HepG2 (cell line): ENCODE data around the gene TESK1. TPM values are rescaled to one million over a fixed set of nuclear protein-coding genes. Genes with fewer than 3 reads are reported as not detected.

Experiments used
- DPF2 ChIP-seq: sonication (generic); formaldehyde crosslinking; IDR thresholded peaks from 2 replicates; pipeline ENCODE4 v1.4.0; 2020; ENCODE audit warnings: mild to moderate bottlenecking, low read depth, missing genetic modification reagents, borderline replicate concordance
- FOSL1 ChIP-seq: sonication (generic); formaldehyde crosslinking; IDR thresholded peaks from 2 replicates; pipeline ENCODE4 v1.9.0; 2021; ENCODE audit warnings: missing genetic modification reagents, borderline replicate concordance
- HDAC2 ChIP-seq: sonication (generic); formaldehyde crosslinking; IDR thresholded peaks from 2 replicates; pipeline ENCODE4 v1.4.0; 2020; ENCODE audit warnings: missing genetic modification reagents
- MEF2D ChIP-seq: sonication (generic); formaldehyde crosslinking; IDR thresholded peaks from 2 replicates; pipeline ENCODE4 v1.5.1; 2020; ENCODE audit warnings: mild to moderate bottlenecking, missing genetic modification reagents
- MYNN ChIP-seq: sonication (generic); formaldehyde crosslinking; IDR thresholded peaks from 2 replicates; pipeline ENCODE4 v1.4.0; 2020; ENCODE audit warnings: mild to moderate bottlenecking, low read depth, missing genetic modification reagents
- NFKBIZ ChIP-seq: IDR thresholded peaks from 2 replicates; pipeline ENCODE4 v1.6.1; 2018; ENCODE audit warnings: missing genetic modification reagents, missing compliant biosample characterization
- PAX8 ChIP-seq: sonication (generic); formaldehyde crosslinking; IDR thresholded peaks from 2 replicates; pipeline ENCODE4 v1.8.0; 2022; ENCODE audit warnings: mild to moderate bottlenecking, missing genetic modification reagents, borderline replicate concordance
- POLR2G ChIP-seq: fragments of 200-400 bp; formaldehyde crosslinking; IDR thresholded peaks from 2 replicates; pipeline ENCODE4 v1.6.1; 2018; ENCODE audit warnings: mild to moderate bottlenecking, low read depth, low read length, moderate library complexity
- SOX5 ChIP-seq: IDR thresholded peaks from 2 replicates; pipeline ENCODE4 v1.6.1; 2016; ENCODE audit warnings: borderline replicate concordance
- SRSF4 ChIP-seq: fragments of 200-400 bp; formaldehyde crosslinking; IDR thresholded peaks from one replicate; pipeline ENCODE4 v1.6.1; 2018; ENCODE audit warnings: mild to moderate bottlenecking, low read depth, low read length, moderate library complexity; ENCODE audit not compliant: poor library complexity, severe bottlenecking
- TEAD3 ChIP-seq: optimal IDR thresholded peaks from 2 replicates; pipeline ENCODE3; 2016; ENCODE audit warnings: borderline replicate concordance
- ZNF180 ChIP-seq: sonication (generic); formaldehyde crosslinking; IDR thresholded peaks from 2 replicates; pipeline ENCODE4 v1.4.0; 2020; ENCODE audit warnings: low read depth, missing genetic modification reagents, borderline replicate concordance
- ZNF232 ChIP-seq: sonication (generic); formaldehyde crosslinking; IDR thresholded peaks from 2 replicates; pipeline ENCODE4 v1.4.0; 2020; ENCODE audit warnings: missing genetic modification reagents, borderline replicate concordance
- ZNF367 ChIP-seq: sonication (generic); formaldehyde crosslinking; IDR thresholded peaks from 2 replicates; pipeline ENCODE4 v1.4.0; 2020; ENCODE audit warnings: missing genetic modification reagents, borderline replicate concordance
- ZNF530 ChIP-seq: sonication (generic); formaldehyde crosslinking; IDR thresholded peaks from 2 replicates; pipeline ENCODE4 v1.5.0; 2020; ENCODE audit warnings: low read depth, mild to moderate bottlenecking, missing genetic modification reagents
- ZNF761 ChIP-seq: sonication (generic); formaldehyde crosslinking; conservative IDR thresholded peaks from 2 replicates; pipeline ENCODE4 v1.4.0; 2020; ENCODE audit warnings: mild to moderate bottlenecking, missing genetic modification reagents
- ZNF841 ChIP-seq: sonication (generic); formaldehyde crosslinking; IDR thresholded peaks from 2 replicates; pipeline ENCODE4 v1.8.1; 2023; ENCODE audit warnings: missing genetic modification reagents, borderline replicate concordance
- ZSCAN21 ChIP-seq: sonication (generic); formaldehyde crosslinking; IDR thresholded peaks from 2 replicates; pipeline ENCODE4 v1.8.0; 2022; ENCODE audit warnings: mild to moderate bottlenecking, missing genetic modification reagents, moderate library complexity, borderline replicate concordance
- ZZZ3 ChIP-seq: sonication (generic); formaldehyde crosslinking; IDR thresholded peaks from 2 replicates; pipeline ENCODE4 v1.4.0; 2020; ENCODE audit warnings: missing genetic modification reagents, mild to moderate bottlenecking, borderline replicate concordance
- polyA plus RNA-seq, 8 experiments: library from polyadenylated mRNA; depleted of rRNA in 3 of 8; stranded (reverse) in 7 of 8; unstranded in 1 of 8; fragments of >200 nt; fragmentation: Illumina TruSeq in 4 of 8; extraction: Trizol in 4 of 8; gene quantifications; 2 replicates each; pipeline versions ENCODE4 v1.2.1 to v1.2.3, GENCODE V29; 2011 to 2016; ENCODE audit warnings: low read depth in 4 of 8, missing spikeins in 1 of 8, mixed read lengths in 1 of 8; ENCODE audit not compliant: insufficient read depth in 1 of 8
- total RNA-seq, 5 experiments: library from RNA; depleted of rRNA; stranded (reverse); fragments of >200 nt; fragmentation: Illumina TruSeq; extraction: Trizol; gene quantifications; 2 replicates each; pipeline ENCODE4 v1.2.3, GENCODE V29; 2016; ENCODE audit warnings: low read depth in 1 of 5
- TF ChIP-seq, protein P1 (sequence below): sonication (generic); formaldehyde crosslinking; IDR thresholded peaks from 2 replicates; pipeline ENCODE4 v1.4.0; 2020; ENCODE audit warnings: missing genetic modification reagents
- TF ChIP-seq, protein P2 (sequence below): sonication (generic); formaldehyde crosslinking; IDR thresholded peaks from 2 replicates; pipeline ENCODE4 v1.4.0; 2020; ENCODE audit warnings: mild to moderate bottlenecking, missing genetic modification reagents
- TF ChIP-seq, protein P3 (sequence below): sonication (generic); formaldehyde crosslinking; IDR thresholded peaks from 2 replicates; pipeline ENCODE4 v1.8.0; 2022; ENCODE audit warnings: missing genetic modification reagents, mild to moderate bottlenecking, moderate library complexity, borderline replicate concordance

Gene TESK1
- total and polyA plus RNA-seq, 2 of the 13 experiments (the other 11 are each of a cell fraction or from before 2014, with no cell fraction given) = 7.3 to 13.6 TPM

DNA sequence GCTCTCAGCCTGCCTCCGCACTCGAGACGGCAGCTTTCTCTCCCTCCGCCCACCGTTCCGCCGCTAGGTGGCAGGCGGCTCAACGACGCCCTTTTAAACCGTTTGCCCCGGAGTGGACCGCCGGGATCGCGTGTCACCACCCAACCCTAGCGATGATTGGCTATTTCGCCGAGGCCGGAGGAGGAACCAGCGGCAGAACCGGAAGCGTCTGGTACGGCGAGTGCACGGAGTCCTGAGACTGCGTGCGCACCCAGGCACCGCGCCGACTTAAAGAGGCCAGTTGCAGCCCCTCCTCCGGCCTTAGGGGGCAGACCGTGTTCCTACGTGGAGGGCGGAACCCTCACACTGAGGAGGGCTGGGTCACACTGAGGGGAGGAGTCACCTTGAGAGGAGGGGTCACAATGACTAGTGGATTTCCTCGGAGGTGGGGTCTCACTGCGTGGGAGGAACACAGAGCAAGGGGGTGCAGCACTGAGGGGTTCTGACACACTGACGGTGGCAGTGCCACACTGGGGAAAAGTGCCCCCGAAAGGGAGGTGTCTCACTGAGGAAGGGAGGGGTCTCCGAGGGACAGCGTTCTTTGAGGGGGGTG lies 980 bp upstream of the TESK1 start (continued):
- TF ChIP-seq MEF2D (no peak), NFKBIZ (0 out of 2 replicates have a peak, but pooled peaks have one; percentile 52), ZNF841 (CRISPR knock-in tag) (no peak), ZNF761 (CRISPR knock-in tag) (0 out of 2 replicates have a peak, but pooled peaks have one; percentile 49), TEAD3 (CRISPR knock-in tag) (peak; percentile 73), ZSCAN21 (CRISPR knock-in tag) (peak; percentile 59; the same call in 1 of the 2 replicates), ZNF180 (CRISPR knock-in tag) (no peak), ZNF530 (no peak), SRSF4 (no peak), MYNN (CRISPR knock-in tag) (no peak), PAX8 (CRISPR knock-in tag) (peak; percentile 51; the same call in 1 of the 2 replicates), ZZZ3 (CRISPR knock-in tag) (peak; percentile 74; the same call in 1 of the 2 replicates), FOSL1 (no peak), DPF2 (CRISPR knock-in tag) (no peak), ZNF232 (CRISPR knock-in tag) (peak; percentile 45; the same call in 1 of the 2 replicates), POLR2G (peak; percentile 93), SOX5 (CRISPR knock-in tag) (0 out of 2 replicates have a peak, but pooled peaks have one; percentile 9), HDAC2 (CRISPR knock-in tag) (peak; percentile 35; the same call in 1 of the 2 replicates), ZNF367 (CRISPR knock-in tag) (0 out of 2 replicates have a peak, but pooled peaks have one; percentile 34)
- TF ChIP-seq, protein P1, sequence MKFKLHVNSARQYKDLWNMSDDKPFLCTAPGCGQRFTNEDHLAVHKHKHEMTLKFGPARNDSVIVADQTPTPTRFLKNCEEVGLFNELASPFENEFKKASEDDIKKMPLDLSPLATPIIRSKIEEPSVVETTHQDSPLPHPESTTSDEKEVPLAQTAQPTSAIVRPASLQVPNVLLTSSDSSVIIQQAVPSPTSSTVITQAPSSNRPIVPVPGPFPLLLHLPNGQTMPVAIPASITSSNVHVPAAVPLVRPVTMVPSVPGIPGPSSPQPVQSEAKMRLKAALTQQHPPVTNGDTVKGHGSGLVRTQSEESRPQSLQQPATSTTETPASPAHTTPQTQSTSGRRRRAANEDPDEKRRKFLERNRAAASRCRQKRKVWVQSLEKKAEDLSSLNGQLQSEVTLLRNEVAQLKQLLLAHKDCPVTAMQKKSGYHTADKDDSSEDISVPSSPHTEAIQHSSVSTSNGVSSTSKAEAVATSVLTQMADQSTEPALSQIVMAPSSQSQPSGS (CRISPR knock-in tag) = peak; percentile 85; the same call in 1 of the 2 replicates
- TF ChIP-seq, protein P2, sequence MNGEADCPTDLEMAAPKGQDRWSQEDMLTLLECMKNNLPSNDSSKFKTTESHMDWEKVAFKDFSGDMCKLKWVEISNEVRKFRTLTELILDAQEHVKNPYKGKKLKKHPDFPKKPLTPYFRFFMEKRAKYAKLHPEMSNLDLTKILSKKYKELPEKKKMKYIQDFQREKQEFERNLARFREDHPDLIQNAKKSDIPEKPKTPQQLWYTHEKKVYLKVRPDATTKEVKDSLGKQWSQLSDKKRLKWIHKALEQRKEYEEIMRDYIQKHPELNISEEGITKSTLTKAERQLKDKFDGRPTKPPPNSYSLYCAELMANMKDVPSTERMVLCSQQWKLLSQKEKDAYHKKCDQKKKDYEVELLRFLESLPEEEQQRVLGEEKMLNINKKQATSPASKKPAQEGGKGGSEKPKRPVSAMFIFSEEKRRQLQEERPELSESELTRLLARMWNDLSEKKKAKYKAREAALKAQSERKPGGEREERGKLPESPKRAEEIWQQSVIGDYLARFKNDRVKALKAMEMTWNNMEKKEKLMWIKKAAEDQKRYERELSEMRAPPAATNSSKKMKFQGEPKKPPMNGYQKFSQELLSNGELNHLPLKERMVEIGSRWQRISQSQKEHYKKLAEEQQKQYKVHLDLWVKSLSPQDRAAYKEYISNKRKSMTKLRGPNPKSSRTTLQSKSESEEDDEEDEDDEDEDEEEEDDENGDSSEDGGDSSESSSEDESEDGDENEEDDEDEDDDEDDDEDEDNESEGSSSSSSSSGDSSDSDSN (CRISPR knock-in tag) = peak; percentile 57
- TF ChIP-seq, protein P3, sequence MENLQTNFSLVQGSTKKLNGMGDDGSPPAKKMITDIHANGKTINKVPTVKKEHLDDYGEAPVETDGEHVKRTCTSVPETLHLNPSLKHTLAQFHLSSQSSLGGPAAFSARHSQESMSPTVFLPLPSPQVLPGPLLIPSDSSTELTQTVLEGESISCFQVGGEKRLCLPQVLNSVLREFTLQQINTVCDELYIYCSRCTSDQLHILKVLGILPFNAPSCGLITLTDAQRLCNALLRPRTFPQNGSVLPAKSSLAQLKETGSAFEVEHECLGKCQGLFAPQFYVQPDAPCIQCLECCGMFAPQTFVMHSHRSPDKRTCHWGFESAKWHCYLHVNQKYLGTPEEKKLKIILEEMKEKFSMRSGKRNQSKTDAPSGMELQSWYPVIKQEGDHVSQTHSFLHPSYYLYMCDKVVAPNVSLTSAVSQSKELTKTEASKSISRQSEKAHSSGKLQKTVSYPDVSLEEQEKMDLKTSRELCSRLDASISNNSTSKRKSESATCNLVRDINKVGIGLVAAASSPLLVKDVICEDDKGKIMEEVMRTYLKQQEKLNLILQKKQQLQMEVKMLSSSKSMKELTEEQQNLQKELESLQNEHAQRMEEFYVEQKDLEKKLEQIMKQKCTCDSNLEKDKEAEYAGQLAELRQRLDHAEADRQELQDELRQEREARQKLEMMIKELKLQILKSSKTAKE (CRISPR knock-in tag) = peak; percentile 15; the same call in 1 of the 2 replicates
